Chondrocyte (in vitro differentiated cells): Measurements from ENCODE around the gene ATP7B. TPM values are rescaled to one million over a fixed set of nuclear protein-coding genes. Genes with fewer than 3 reads are reported as not detected.
"Not testable (repeated sequence)": the region's sequence is repeated elsewhere in the genome, so short reads cannot be mapped to it uniquely, and the experiment has no call there.

ENCODE experiments used
- DNase-seq: peaks from one replicate; pipeline ENCODE4 v3.0.0; 2021; ENCODE audit warnings: mixed read lengths, low spot score
- H3K27ac Mint-ChIP-seq: one replicate; pipeline ENCODE4 v1.8.0; 2021; ENCODE audit warnings: mild to moderate bottlenecking, moderate library complexity, mixed read lengths; ENCODE audit not compliant: unreplicated experiment
- H3K27me3 Mint-ChIP-seq: 2 replicates; pipeline ENCODE4 v1.8.0; 2021; ENCODE audit warnings: low read depth, mixed read lengths
- H3K36me3 Mint-ChIP-seq: 2 replicates; pipeline ENCODE4 v1.8.0; 2021; ENCODE audit warnings: low read depth, mixed read lengths
- H3K4me1 Mint-ChIP-seq: 2 replicates; pipeline ENCODE4 v1.8.0; 2021; ENCODE audit warnings: low read depth, mild to moderate bottlenecking, mixed read lengths
- H3K4me3 Mint-ChIP-seq: one replicate; pipeline ENCODE4 v1.8.0; 2021; ENCODE audit warnings: mild to moderate bottlenecking, moderate library complexity, mixed read lengths; ENCODE audit not compliant: unreplicated experiment
- H3K9me3 Mint-ChIP-seq: 2 replicates; pipeline ENCODE4 v1.8.0; 2021; ENCODE audit warnings: low read depth, mixed read lengths
- CTCF ChIP-seq: fragments of 200-600 bp; sonication (generic); IDR thresholded peaks from 2 replicates; pipeline ENCODE4 v1.5.0; 2021; ENCODE audit warnings: antibody characterized with exemption, mild to moderate bottlenecking, moderate library complexity
- total RNA-seq: library from RNA; stranded (reverse); gene quantifications from 3 replicates; pipeline ENCODE4 v1.2.1, GENCODE V29; 2021

The ATP7B gene
- total RNA-seq, 1 donor from 2014 or later = 16.8 TPM

GRCh38 chr13:52043675-52044074 is 32.4 kb upstream of the ATP7B start:
- Mint-ChIP-seq H3K27me3 (no peaks in the 10 kb centered on the region), H3K36me3 (peaks cover 7% of the 10 kb centered on the region), H3K27ac (peak overlapping the region; percentile 22), H3K9me3 (peaks cover 17% of the 10 kb centered on the region), H3K4me3 (no peak overlapping the region), H3K4me1 (no peaks in the 10 kb centered on the region)
- no peak for TF ChIP-seq CTCF
- no peak for DNase-seq

- TF ChIP-seq CTCF = no peak
- Mint-ChIP-seq H3K9me3 (peaks cover 5% of the 10 kb centered on the region), H3K27ac (no peak overlapping the region), H3K4me1 (no peaks in the 10 kb centered on the region), H3K4me3 (no peak overlapping the region), H3K36me3 (peaks cover 6% of the 10 kb centered on the region), H3K27me3 (no peaks in the 10 kb centered on the region)
- no peak for DNase-seq
Observed at GRCh38 chr13:52036037-52036436, 24.8 kb upstream of the ATP7B start.

- no peaks in the 10 kb centered on the region for H3K4me1 Mint-ChIP-seq
- DNase-seq = no peak
- H3K9me3 Mint-ChIP-seq = peaks cover 2% of the 10 kb centered on the region
- no peak overlapping the region for H3K27ac Mint-ChIP-seq
- no peak for TF ChIP-seq CTCF
- H3K27me3 Mint-ChIP-seq = no peaks in the 10 kb centered on the region
- peaks cover 7% of the 10 kb centered on the region for H3K36me3 Mint-ChIP-seq
- no peak overlapping the region for H3K4me3 Mint-ChIP-seq
Observed at GRCh38 chr13:52034616-52035226, 23.5 kb upstream of the ATP7B start.

- peaks cover 16% of the 10 kb centered on the region for H3K36me3 Mint-ChIP-seq
- TF ChIP-seq CTCF = no peak
- H3K4me3 Mint-ChIP-seq = no peak overlapping the region
- no peak for DNase-seq
- H3K9me3 Mint-ChIP-seq = peaks cover 8% of the 10 kb centered on the region
- no peak overlapping the region for H3K27ac Mint-ChIP-seq
- H3K27me3 Mint-ChIP-seq = no peaks in the 10 kb centered on the region
- H3K4me1 Mint-ChIP-seq = no peaks in the 10 kb centered on the region
Observed at GRCh38 chr13:52033039-52033438, 21.8 kb upstream of the ATP7B start.

- not testable (repeated sequence) for H3K27ac Mint-ChIP-seq, DNase-seq, H3K27me3 Mint-ChIP-seq, H3K4me3 Mint-ChIP-seq
- peaks cover 15% of the 10 kb centered on the region for H3K4me1 Mint-ChIP-seq
- H3K36me3 Mint-ChIP-seq = peaks cover 35% of the 10 kb centered on the region
- H3K9me3 Mint-ChIP-seq = peaks cover 14% of the 10 kb centered on the region
Observed at GRCh38 chr13:52030401-52030800, 19.2 kb upstream of the ATP7B start.

GRCh38 chr13:52029569-52029968 is 18.3 kb upstream of the ATP7B start:
- Mint-ChIP-seq H3K4me3 (no peak overlapping the region), H3K9me3 (peaks cover 14% of the 10 kb centered on the region), H3K4me1 (peaks cover 19% of the 10 kb centered on the region), H3K27me3 (no peaks in the 10 kb centered on the region), H3K36me3 (peaks cover 43% of the 10 kb centered on the region), H3K27ac (no peak overlapping the region)
- TF ChIP-seq CTCF = no peak
- no peak for DNase-seq
